Esophagus muscularis mucosa (tissue), 3 donors: ENCODE measurements around the gene KLHL3.

Source experiments
- CTCF ChIP-seq, 3 experiments: fragments of 200-600 bp in 2 of 3; fragments of 450-650 bp in 1 of 3; sonication (generic) in 2 of 3; IDR thresholded peaks; one replicate each; pipeline ENCODE4 v1.5.1; 2017 to 2019; ENCODE audit warnings: antibody characterized with exemption in 3 of 3, mild to moderate bottlenecking in 2 of 3, moderate library complexity in 1 of 3
- POLR2A ChIP-seq: fragments of 450-650 bp; IDR thresholded peaks from one replicate; pipeline ENCODE4 v1.6.1; 2017; ENCODE audit warnings: antibody characterized with exemption, moderate library complexity, mild to moderate bottlenecking, low read depth
- POLR2AphosphoS5 ChIP-seq, 2 donors: sonication (generic); formaldehyde crosslinking; IDR thresholded peaks; one replicate each; pipeline ENCODE4 v1.6.1; 2017; ENCODE audit warnings: antibody characterized with exemption in 2 of 2

- no peak for TF ChIP-seq POLR2A
- TF ChIP-seq CTCF (IDR thresholded peaks at IDR 0.05), result no peak
- no peak for TF ChIP-seq POLR2AphosphoS5 (IDR thresholded peaks at IDR 0.05)
These were observed 124.8 kb downstream of the KLHL3 start for GRCh38 chr5:137611011-137611580.
